Activated CD8-positive, alpha-beta T cell treated with anti-CD3 and anti-CD28 coated beads, Interleukin-2, amount 10 ng/mL, durations not matched to agents 7 days and 5 days (primary cell): ENCODE results near the gene MPIG6B. TPM values are rescaled to one million over a fixed set of nuclear protein-coding genes. Genes with fewer than 3 reads are reported as not detected.

Experiments
- ATAC-seq: fragments of 150-1000 bp; cut with Tn5 transposase; one replicate; pipeline ENCODE4 v1.10.0; 2021; ENCODE audit warnings: moderate library complexity
- CTCF ChIA-PET: fragments of 350-600 bp; sonication (Branson Sonifier 250); formaldehyde crosslinking; loops from one replicate; lab custom pipeline; 2021; ENCODE audit warnings: antibody characterized with exemption; lab: Charles Lee
- POLR2A ChIA-PET: fragments of 350-600 bp; sonication (Branson Sonifier 250); formaldehyde crosslinking; loops from one replicate; lab custom pipeline; 2021; ENCODE audit warnings: antibody characterized with exemption; lab: Charles Lee
- DNase-seq: peaks from one replicate; pipeline ENCODE4 v3.0.0-alpha.2; 2020
- H3K27ac Mint-ChIP-seq: one replicate; pipeline ENCODE4 v1.8.0; 2021; ENCODE audit warnings: mild to moderate bottlenecking, mixed read lengths
- H3K27me3 Mint-ChIP-seq: one replicate; pipeline ENCODE4 v1.8.0; 2021; ENCODE audit warnings: low read depth, mixed read lengths
- H3K36me3 Mint-ChIP-seq: one replicate; pipeline ENCODE4 v1.8.0; 2021; ENCODE audit warnings: low read depth, mixed read lengths
- H3K4me1 Mint-ChIP-seq: one replicate; pipeline ENCODE4 v1.8.0; 2021; ENCODE audit warnings: low read depth, mixed read lengths
- H3K4me3 Mint-ChIP-seq: one replicate; pipeline ENCODE4 v1.8.0; 2021; ENCODE audit warnings: mild to moderate bottlenecking, mixed read lengths
- H3K9me3 Mint-ChIP-seq: one replicate; pipeline ENCODE4 v1.8.0; 2022; ENCODE audit warnings: mixed read lengths; ENCODE audit not compliant: insufficient read depth
- total RNA-seq, 2 experiments: library from RNA; stranded (reverse); gene quantifications; one replicate each; pipeline ENCODE4 v1.2.3, GENCODE V29; 2021

The MPIG6B gene
- total RNA-seq, 2 experiments from 2014 or later: 0.71 to 0.91 TPM

- CTCF ChIA-PET: interaction anchor here (1.0 to 2.2 kb wide), 3 partner anchors 64 to 98 kb away, joined by 3 to 10 read pairs (median 3); partner anchors contain the start of gene VARS1
- H3K9me3 Mint-ChIP-seq: no peaks in the 10 kb centered on the region
- no peaks in the 10 kb centered on the region for H3K27me3 Mint-ChIP-seq
- DNase-seq (no peak), ATAC-seq (no peak)
- POLR2A ChIA-PET: interaction anchor here (0.6 to 7.2 kb wide), 3 partner anchors 7 to 99 kb away, joined by 4 to 83 read pairs (median 4); partner anchors contain the start of gene MSH5
- H3K27ac Mint-ChIP-seq: peak overlapping the region; percentile 49
- peaks cover 72% of the 10 kb centered on the region for H3K4me1 Mint-ChIP-seq
- H3K4me3 Mint-ChIP-seq: peak overlapping the region; percentile 8
- H3K36me3 Mint-ChIP-seq: peaks cover 78% of the 10 kb centered on the region
Measured at GRCh38 chr6:31732029-31732428, 8.9 kb downstream of the MPIG6B start.

GRCh38 chr6:31733734-31734133 is 10.6 kb downstream of the MPIG6B start:
- H3K4me3 Mint-ChIP-seq: peak overlapping the region; percentile 92
- POLR2A ChIA-PET: interaction anchor here (5.1 kb wide), 1 partner anchor 94 kb away, joined by 33 read pairs; the partner anchor contains the start of gene HSPA1B
- ATAC-seq: no peak
- H3K9me3 Mint-ChIP-seq: no peaks in the 10 kb centered on the region
- H3K27me3 Mint-ChIP-seq: no peaks in the 10 kb centered on the region
- CTCF ChIA-PET: interaction anchor here (2.2 kb wide), 1 partner anchor 97 kb away, joined by 10 read pairs; no protein-coding TSS in a partner anchor
- DNase-seq: no peak
- H3K27ac Mint-ChIP-seq: peak overlapping the region; percentile 96
- H3K4me1 Mint-ChIP-seq: peaks cover 74% of the 10 kb centered on the region
- H3K36me3 Mint-ChIP-seq: peaks cover 64% of the 10 kb centered on the region

GRCh38 chr6:31734247-31734820 is 11.2 kb downstream of the MPIG6B start:
- no peaks in the 10 kb centered on the region for H3K27me3 Mint-ChIP-seq
- H3K4me1 Mint-ChIP-seq: peaks cover 74% of the 10 kb centered on the region
- no peak for ATAC-seq
- H3K4me3 Mint-ChIP-seq: peak overlapping the region; percentile 92
- peak overlapping the region; percentile 96 for H3K27ac Mint-ChIP-seq
- peaks cover 59% of the 10 kb centered on the region for H3K36me3 Mint-ChIP-seq
- H3K9me3 Mint-ChIP-seq: no peaks in the 10 kb centered on the region
- POLR2A ChIA-PET: interaction anchor here (0.7 to 5.1 kb wide), 5 partner anchors 11 to 93 kb away, joined by 3 to 33 read pairs (median 5); partner anchors contain the start of genes GPANK1, HSPA1B, MPIG6B and VARS1
- DNase-seq: no peak
- CTCF ChIA-PET: interaction anchor here (0.7 to 9.7 kb wide), 4 partner anchors 31 to 56 kb away, joined by 3 to 118 read pairs (median 3); no protein-coding TSS in a partner anchor

- peaks cover 75% of the 10 kb centered on the region for H3K4me1 Mint-ChIP-seq
- ChIA-PET CTCF (interaction anchor here (0.7 to 9.7 kb wide), 6 partner anchors 31 to 97 kb away, joined by 3 to 118 read pairs (median 5); partner anchors contain the start of gene HSPA1B), POLR2A (interaction anchor here (0.7 to 5.1 kb wide), 13 partner anchors 11 to 1633 kb away, joined by 3 to 33 read pairs (median 4); partner anchors contain the start of genes ABHD16A, GPANK1, HSPA1B and MPIG6B)
- ATAC-seq (peak; percentile 26), DNase-seq (peak; percentile 79)
- H3K27me3 Mint-ChIP-seq: no peaks in the 10 kb centered on the region
- peaks cover 58% of the 10 kb centered on the region for H3K36me3 Mint-ChIP-seq
- peak overlapping the region; percentile 96 for H3K27ac Mint-ChIP-seq
- H3K4me3 Mint-ChIP-seq: peak overlapping the region; percentile 92
- no peaks in the 10 kb centered on the region for H3K9me3 Mint-ChIP-seq
Measured at GRCh38 chr6:31734821-31735406, 11.7 kb downstream of the MPIG6B start.

- Mint-ChIP-seq H3K4me1 (peaks cover 71% of the 10 kb centered on the region), H3K9me3 (no peaks in the 10 kb centered on the region), H3K27ac (peak within 1 kb of the TSS; percentile 96), H3K4me3 (peak within 1 kb of the TSS; percentile 92), H3K27me3 (no peaks in the 10 kb centered on the region), H3K36me3 (peaks cover 49% of the 10 kb centered on the region)
- DNase-seq: peak; percentile 89
- CTCF ChIA-PET: interaction anchor here (1.1 to 9.7 kb wide), 6 partner anchors 9 to 95 kb away, joined by 4 to 118 read pairs (median 12); partner anchors contain the start of genes HSPA1B and LSM2
- POLR2A ChIA-PET: interaction anchor here (0.5 to 5.6 kb wide), 26 partner anchors 11 to 1402 kb away, joined by 3 to 37 read pairs (median 4); partner anchors contain the start of genes ABHD16A, C6orf47, HSPA1A and HSPA1B
- ATAC-seq: peak; percentile 43
Measured at GRCh38 chr6:31736021-31736767, 13.0 kb downstream of the MPIG6B start, which contains the start of gene CLIC1. TSS of gene CLIC1 (minus strand) at chr6:31736530. CDS start at chr6:31736300, 230 bp downstream.

- H3K4me1 Mint-ChIP-seq: peaks cover 74% of the 10 kb centered on the region
- DNase-seq (peak; percentile 29), ATAC-seq (no peak)
- CTCF ChIA-PET: interaction anchor here (1.0 to 9.7 kb wide), 12 partner anchors 9 to 97 kb away, joined by 3 to 118 read pairs (median 6); partner anchors contain the start of genes HSPA1A, HSPA1B, HSPA1L and LSM2
- H3K9me3 Mint-ChIP-seq: no peaks in the 10 kb centered on the region
- H3K36me3 Mint-ChIP-seq: peaks cover 48% of the 10 kb centered on the region
- POLR2A ChIA-PET: interaction anchor here (0.5 to 5.6 kb wide), 27 partner anchors 8 to 1402 kb away, joined by 3 to 83 read pairs (median 6); partner anchors contain the start of genes ABHD16A, BAG6, C6orf47 and CSNK2B
- H3K27ac Mint-ChIP-seq: peak overlapping the region; percentile 96
- no peaks in the 10 kb centered on the region for H3K27me3 Mint-ChIP-seq
- peak overlapping the region; percentile 92 for H3K4me3 Mint-ChIP-seq
Measured at GRCh38 chr6:31736768-31737314, 13.7 kb downstream of the MPIG6B start.

- Mint-ChIP-seq H3K36me3 (peaks cover 44% of the 10 kb centered on the region), H3K9me3 (no peaks in the 10 kb centered on the region), H3K4me3 (peak overlapping the region; percentile 92), H3K4me1 (peaks cover 69% of the 10 kb centered on the region), H3K27me3 (no peaks in the 10 kb centered on the region), H3K27ac (peak overlapping the region; percentile 96)
- DNase-seq (peak; percentile 45), ATAC-seq (no peak)
- ChIA-PET POLR2A (interaction anchor here (0.6 to 5.6 kb wide), 31 partner anchors 9 to 196 kb away, joined by 3 to 83 read pairs (median 7); partner anchors contain the start of genes ABHD16A, BAG6, C6orf47 and CSNK2B), CTCF (interaction anchor here (0.6 to 9.7 kb wide), 23 partner anchors 7 to 157 kb away, joined by 3 to 118 read pairs (median 6); partner anchors contain the start of genes ABHD16A, C6orf47, DDAH2 and HSPA1A)
Measured at GRCh38 chr6:31737315-31737990, 14.3 kb downstream of the MPIG6B start.

- DNase-seq: peak; percentile 88
- POLR2A ChIA-PET: interaction anchor here (0.6 to 5.6 kb wide), 31 partner anchors 10 to 241 kb away, joined by 3 to 83 read pairs (median 7); partner anchors contain the start of genes ABHD16A, BAG6, C6orf47 and CSNK2B
- peak; percentile 15 for ATAC-seq
- H3K27me3 Mint-ChIP-seq: no peaks in the 10 kb centered on the region
- H3K9me3 Mint-ChIP-seq: no peaks in the 10 kb centered on the region
- H3K4me3 Mint-ChIP-seq: peak overlapping the region; percentile 92
- H3K4me1 Mint-ChIP-seq: peaks cover 64% of the 10 kb centered on the region
- CTCF ChIA-PET: interaction anchor here (0.6 to 9.7 kb wide), 30 partner anchors 8 to 192 kb away, joined by 3 to 118 read pairs (median 5); partner anchors contain the start of genes ABHD16A, ATP6V1G2, C6orf47 and DDAH2
- peak overlapping the region; percentile 96 for H3K27ac Mint-ChIP-seq
- H3K36me3 Mint-ChIP-seq: peaks cover 50% of the 10 kb centered on the region
Measured at GRCh38 chr6:31737991-31738979, 15.1 kb downstream of the MPIG6B start.
